ENCODE results near the gene CEP192.

DNA sequence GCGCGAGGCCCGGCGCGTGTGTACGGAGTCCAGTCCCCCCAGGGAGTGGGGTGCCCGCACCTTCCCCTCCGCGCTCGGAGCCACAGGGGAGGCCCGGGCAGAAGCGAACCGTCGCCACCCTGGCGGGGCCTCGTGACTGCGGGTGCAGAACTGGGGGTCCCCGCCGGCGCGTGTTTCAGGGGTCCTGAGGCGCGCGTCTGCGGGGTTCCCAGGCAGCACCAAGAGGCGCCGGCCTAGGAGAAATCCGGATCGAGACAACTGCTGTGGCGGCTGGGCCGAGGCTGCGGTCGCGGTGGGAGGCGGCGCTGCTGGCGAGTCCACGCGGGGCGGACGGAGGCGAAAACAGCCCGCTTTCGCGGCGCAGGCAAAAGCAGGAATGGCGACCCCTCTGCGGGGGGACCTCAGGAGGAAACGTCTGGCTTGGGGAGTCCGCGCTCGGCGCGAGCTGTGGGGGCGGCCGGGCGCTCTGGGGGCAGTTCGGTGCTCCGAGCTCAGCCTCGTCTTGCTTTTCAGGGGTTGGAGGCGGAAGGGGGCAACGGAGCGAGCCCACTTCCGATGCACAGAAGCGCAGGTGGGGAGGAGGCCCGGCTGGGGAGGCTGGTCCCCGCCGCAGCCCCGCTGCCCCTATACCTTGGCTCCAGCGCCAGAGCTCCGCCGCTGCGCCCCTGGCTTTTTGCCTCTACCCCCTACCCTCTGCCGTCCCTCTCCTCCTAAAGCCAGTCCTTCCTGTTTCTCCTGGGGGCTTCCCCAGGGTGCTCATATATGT, 145.9 kb downstream of the CEP192 start:
- TF ChIP-seq, protein P1, sequence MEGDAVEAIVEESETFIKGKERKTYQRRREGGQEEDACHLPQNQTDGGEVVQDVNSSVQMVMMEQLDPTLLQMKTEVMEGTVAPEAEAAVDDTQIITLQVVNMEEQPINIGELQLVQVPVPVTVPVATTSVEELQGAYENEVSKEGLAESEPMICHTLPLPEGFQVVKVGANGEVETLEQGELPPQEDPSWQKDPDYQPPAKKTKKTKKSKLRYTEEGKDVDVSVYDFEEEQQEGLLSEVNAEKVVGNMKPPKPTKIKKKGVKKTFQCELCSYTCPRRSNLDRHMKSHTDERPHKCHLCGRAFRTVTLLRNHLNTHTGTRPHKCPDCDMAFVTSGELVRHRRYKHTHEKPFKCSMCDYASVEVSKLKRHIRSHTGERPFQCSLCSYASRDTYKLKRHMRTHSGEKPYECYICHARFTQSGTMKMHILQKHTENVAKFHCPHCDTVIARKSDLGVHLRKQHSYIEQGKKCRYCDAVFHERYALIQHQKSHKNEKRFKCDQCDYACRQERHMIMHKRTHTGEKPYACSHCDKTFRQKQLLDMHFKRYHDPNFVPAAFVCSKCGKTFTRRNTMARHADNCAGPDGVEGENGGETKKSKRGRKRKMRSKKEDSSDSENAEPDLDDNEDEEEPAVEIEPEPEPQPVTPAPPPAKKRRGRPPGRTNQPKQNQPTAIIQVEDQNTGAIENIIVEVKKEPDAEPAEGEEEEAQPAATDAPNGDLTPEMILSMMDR (conservative IDR thresholded peaks at IDR 0.05; ENCODE audit: low read depth, low read length), result no peak
- TF ChIP-seq POLR2A (IDR thresholded peaks at IDR 0.05; ENCODE audit: low read depth, low read length), result no peak

Measured in IMR-90 (cell line).